Measurements from ENCODE around the gene SLC16A2.

Gene SLC16A2

GRCh38 chrX:74421036-74421739 is at the start of gene SLC16A2:
Gene SLC16A2 (plus strand): TSS chrX:74421493. CDS start chrX:74421638, 145 bp downstream.
- no peaks in the 10 kb centered on the region for H3K9me3 Mint-ChIP-seq
- H3K27ac Mint-ChIP-seq = no peak within 1 kb of the TSS
- H3K27me3 Mint-ChIP-seq (ENCODE audit: low read depth) = peaks cover 27% of the 10 kb centered on the region
- DNase-seq (ENCODE audit: low spot score) = peak; percentile 4
- H3K4me3 Mint-ChIP-seq = peak within 1 kb of the TSS; percentile 80
- no peaks in the 10 kb centered on the region for H3K36me3 Mint-ChIP-seq (ENCODE audit: low read depth)
- peaks cover 2% of the 10 kb centered on the region for H3K4me1 Mint-ChIP-seq (ENCODE audit: low read depth)

- no peak overlapping the region for H3K27ac Mint-ChIP-seq
- H3K9me3 Mint-ChIP-seq = no peaks in the 10 kb centered on the region
- no peak for DNase-seq (ENCODE audit: low spot score)
- H3K4me1 Mint-ChIP-seq (ENCODE audit: low read depth) = no peaks in the 10 kb centered on the region
- H3K4me3 Mint-ChIP-seq = no peak overlapping the region
- peaks cover 3% of the 10 kb centered on the region for H3K27me3 Mint-ChIP-seq (ENCODE audit: low read depth)
- no peaks in the 10 kb centered on the region for H3K36me3 Mint-ChIP-seq (ENCODE audit: low read depth)
Measured at GRCh38 chrX:74372272-74372671, 49.0 kb upstream of the SLC16A2 start.

- H3K27ac Mint-ChIP-seq = no peak overlapping the region
- no peaks in the 10 kb centered on the region for H3K9me3 Mint-ChIP-seq
- peaks cover 3% of the 10 kb centered on the region for H3K27me3 Mint-ChIP-seq (ENCODE audit: low read depth)
- H3K36me3 Mint-ChIP-seq (ENCODE audit: low read depth) = no peaks in the 10 kb centered on the region
- no peaks in the 10 kb centered on the region for H3K4me1 Mint-ChIP-seq (ENCODE audit: low read depth)
- H3K4me3 Mint-ChIP-seq = no peak overlapping the region
- DNase-seq (ENCODE audit: low spot score) = no peak
Measured at GRCh38 chrX:74377282-74377681, 44.0 kb upstream of the SLC16A2 start.

- DNase-seq (ENCODE audit: low spot score) = peak; percentile 23
- no peaks in the 10 kb centered on the region for H3K4me1 Mint-ChIP-seq (ENCODE audit: low read depth)
- no peaks in the 10 kb centered on the region for H3K9me3 Mint-ChIP-seq
- H3K27ac Mint-ChIP-seq = no peak overlapping the region
- no peak overlapping the region for H3K4me3 Mint-ChIP-seq
- H3K36me3 Mint-ChIP-seq (ENCODE audit: low read depth) = no peaks in the 10 kb centered on the region
- H3K27me3 Mint-ChIP-seq (ENCODE audit: low read depth) = no peaks in the 10 kb centered on the region
Measured at GRCh38 chrX:74382613-74383012, 38.7 kb upstream of the SLC16A2 start.

- Mint-ChIP-seq H3K27ac (no peak overlapping the region), H3K36me3 (ENCODE audit: low read depth) (no peaks in the 10 kb centered on the region), H3K27me3 (ENCODE audit: low read depth) (no peaks in the 10 kb centered on the region), H3K4me1 (ENCODE audit: low read depth) (no peaks in the 10 kb centered on the region), H3K9me3 (no peaks in the 10 kb centered on the region), H3K4me3 (no peak overlapping the region)
- DNase-seq (ENCODE audit: low spot score) = peak; percentile 4
Measured at GRCh38 chrX:74383611-74384010, 37.7 kb upstream of the SLC16A2 start.

GRCh38 chrX:74389016-74389722 is 32.1 kb upstream of the SLC16A2 start:
- DNase-seq (ENCODE audit: low spot score) = no peak
- H3K27ac Mint-ChIP-seq = no peak overlapping the region
- H3K27me3 Mint-ChIP-seq (ENCODE audit: low read depth) = peaks cover 2% of the 10 kb centered on the region
- H3K36me3 Mint-ChIP-seq (ENCODE audit: low read depth) = no peaks in the 10 kb centered on the region
- H3K9me3 Mint-ChIP-seq = no peaks in the 10 kb centered on the region
- H3K4me3 Mint-ChIP-seq = no peak overlapping the region
- H3K4me1 Mint-ChIP-seq (ENCODE audit: low read depth) = no peaks in the 10 kb centered on the region

GRCh38 chrX:74395556-74395955 is 25.7 kb upstream of the SLC16A2 start:
- Mint-ChIP-seq H3K27ac (no peak overlapping the region), H3K4me1 (ENCODE audit: low read depth) (no peaks in the 10 kb centered on the region), H3K36me3 (ENCODE audit: low read depth) (no peaks in the 10 kb centered on the region), H3K27me3 (ENCODE audit: low read depth) (peaks cover 2% of the 10 kb centered on the region), H3K4me3 (no peak overlapping the region), H3K9me3 (no peaks in the 10 kb centered on the region)
- no peak for DNase-seq (ENCODE audit: low spot score)

- Mint-ChIP-seq H3K27me3 (ENCODE audit: low read depth) (no peaks in the 10 kb centered on the region), H3K4me3 (no peak overlapping the region), H3K4me1 (ENCODE audit: low read depth) (no peaks in the 10 kb centered on the region), H3K9me3 (no peaks in the 10 kb centered on the region), H3K27ac (no peak overlapping the region), H3K36me3 (ENCODE audit: low read depth) (no peaks in the 10 kb centered on the region)
- DNase-seq (ENCODE audit: low spot score) = no peak
Measured at GRCh38 chrX:74405973-74406489, 15.3 kb upstream of the SLC16A2 start.

GRCh38 chrX:74408304-74408703 is 13.0 kb upstream of the SLC16A2 start:
- Mint-ChIP-seq H3K27me3 (ENCODE audit: low read depth) (no peaks in the 10 kb centered on the region), H3K9me3 (no peaks in the 10 kb centered on the region), H3K36me3 (ENCODE audit: low read depth) (no peaks in the 10 kb centered on the region), H3K4me1 (ENCODE audit: low read depth) (no peaks in the 10 kb centered on the region), H3K4me3 (no peak overlapping the region), H3K27ac (no peak overlapping the region)
- no peak for DNase-seq (ENCODE audit: low spot score)

- H3K4me1 Mint-ChIP-seq (ENCODE audit: low read depth) = peaks cover 2% of the 10 kb centered on the region
- no peak for DNase-seq (ENCODE audit: low spot score)
- peak overlapping the region; percentile 50 for H3K4me3 Mint-ChIP-seq
- H3K27me3 Mint-ChIP-seq (ENCODE audit: low read depth) = peaks cover 27% of the 10 kb centered on the region
- no peaks in the 10 kb centered on the region for H3K36me3 Mint-ChIP-seq (ENCODE audit: low read depth)
- no peaks in the 10 kb centered on the region for H3K9me3 Mint-ChIP-seq
- no peak overlapping the region for H3K27ac Mint-ChIP-seq
Measured at GRCh38 chrX:74419864-74420195, 1.5 kb upstream of the SLC16A2 start.

- Mint-ChIP-seq H3K27me3 (ENCODE audit: low read depth) (peaks cover 27% of the 10 kb centered on the region), H3K9me3 (no peaks in the 10 kb centered on the region), H3K4me3 (peak overlapping the region; percentile 80), H3K4me1 (ENCODE audit: low read depth) (peaks cover 2% of the 10 kb centered on the region), H3K27ac (no peak overlapping the region), H3K36me3 (ENCODE audit: low read depth) (no peaks in the 10 kb centered on the region)
- DNase-seq (ENCODE audit: low spot score) = no peak
Measured at GRCh38 chrX:74420196-74421035, 877 bp upstream of the SLC16A2 start.

GRCh38 chrX:74421740-74422352 is 553 bp downstream of the SLC16A2 start:
- Mint-ChIP-seq H3K36me3 (ENCODE audit: low read depth) (no peaks in the 10 kb centered on the region), H3K27me3 (ENCODE audit: low read depth) (peaks cover 27% of the 10 kb centered on the region), H3K4me1 (ENCODE audit: low read depth) (peaks cover 2% of the 10 kb centered on the region), H3K27ac (no peak overlapping the region), H3K4me3 (peak overlapping the region; percentile 42), H3K9me3 (no peaks in the 10 kb centered on the region)
- DNase-seq (ENCODE audit: low spot score) = no peak

- DNase-seq (ENCODE audit: low spot score) = no peak
Measured at GRCh38 chrX:74422576-74423288, 1.4 kb downstream of the SLC16A2 start.

More at GRCh38 chrX:74422576-74423288, 1.4 kb downstream of the SLC16A2 start:
- Mint-ChIP-seq H3K36me3 (ENCODE audit: low read depth) (no peaks in the 10 kb centered on the region), H3K4me1 (ENCODE audit: low read depth) (peaks cover 2% of the 10 kb centered on the region), H3K9me3 (no peaks in the 10 kb centered on the region), H3K27me3 (ENCODE audit: low read depth) (peaks cover 27% of the 10 kb centered on the region), H3K27ac (no peak overlapping the region), H3K4me3 (no peak overlapping the region)
